ENCODE measurements around the gene SLC24A3. TPM values are rescaled to one million over a fixed set of nuclear protein-coding genes. Genes with fewer than 3 reads are reported as not detected.

The SLC24A3 gene
- total RNA-seq, 1 donor from 2014 or later = 0.21 TPM

DNA sequence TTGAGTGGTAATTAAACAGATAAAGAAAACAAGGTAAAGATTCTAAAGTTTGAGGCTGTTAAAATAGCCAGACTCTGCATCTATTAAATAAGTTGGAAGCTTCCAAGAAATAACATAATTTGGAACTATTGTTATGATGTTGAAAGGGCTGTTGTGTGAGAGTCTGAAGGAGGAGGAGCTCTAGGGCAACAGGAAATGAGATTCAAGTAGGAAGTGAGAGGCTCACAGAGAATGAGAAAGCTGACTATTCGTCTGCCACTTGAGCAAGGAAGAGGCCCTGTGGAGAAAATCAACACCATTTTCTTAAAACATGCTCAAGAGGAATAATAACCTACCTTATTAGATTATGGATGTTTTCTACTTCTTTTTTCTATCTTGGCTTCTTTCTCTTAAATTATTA lies 185.2 kb downstream of the SLC24A3 start:
- Mint-ChIP-seq H3K27me3 (ENCODE audit: insufficient read depth, low read depth) (no peaks in the 10 kb centered on the region), H3K36me3 (no peaks in the 10 kb centered on the region), H3K27ac (no peak overlapping the region), H3K4me1 (no peaks in the 10 kb centered on the region), H3K4me3 (no peak overlapping the region), H3K9me3 (peaks cover 7% of the 10 kb centered on the region)
- Histone ChIP-seq H3K9me3 (ENCODE audit: low read depth) (peaks cover 8% of the 10 kb centered on the region), H4K20me1 (ENCODE audit: low read depth) (no peaks in the 10 kb centered on the region), H3K27me3 (no peaks in the 10 kb centered on the region), H2AFZ (replicated peaks) (no peak overlapping the region), H3K4me1 (no peaks in the 10 kb centered on the region), H3K79me2 (ENCODE audit: low read depth) (no peaks in the 10 kb centered on the region), H3K4me3 (no peak overlapping the region), H3K36me3 (no peaks in the 10 kb centered on the region), H3F3A (ENCODE audit: low read depth) (no peaks in the 10 kb centered on the region), H3K4me2 (no peak overlapping the region), H3K27ac (no peak overlapping the region), H3K9ac (no peak overlapping the region)
- no peak for DNase-seq (ENCODE audit: low spot score)
- TF ChIP-seq, protein P1, sequence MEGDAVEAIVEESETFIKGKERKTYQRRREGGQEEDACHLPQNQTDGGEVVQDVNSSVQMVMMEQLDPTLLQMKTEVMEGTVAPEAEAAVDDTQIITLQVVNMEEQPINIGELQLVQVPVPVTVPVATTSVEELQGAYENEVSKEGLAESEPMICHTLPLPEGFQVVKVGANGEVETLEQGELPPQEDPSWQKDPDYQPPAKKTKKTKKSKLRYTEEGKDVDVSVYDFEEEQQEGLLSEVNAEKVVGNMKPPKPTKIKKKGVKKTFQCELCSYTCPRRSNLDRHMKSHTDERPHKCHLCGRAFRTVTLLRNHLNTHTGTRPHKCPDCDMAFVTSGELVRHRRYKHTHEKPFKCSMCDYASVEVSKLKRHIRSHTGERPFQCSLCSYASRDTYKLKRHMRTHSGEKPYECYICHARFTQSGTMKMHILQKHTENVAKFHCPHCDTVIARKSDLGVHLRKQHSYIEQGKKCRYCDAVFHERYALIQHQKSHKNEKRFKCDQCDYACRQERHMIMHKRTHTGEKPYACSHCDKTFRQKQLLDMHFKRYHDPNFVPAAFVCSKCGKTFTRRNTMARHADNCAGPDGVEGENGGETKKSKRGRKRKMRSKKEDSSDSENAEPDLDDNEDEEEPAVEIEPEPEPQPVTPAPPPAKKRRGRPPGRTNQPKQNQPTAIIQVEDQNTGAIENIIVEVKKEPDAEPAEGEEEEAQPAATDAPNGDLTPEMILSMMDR (IDR thresholded peaks at IDR 0.05) = no peak
- TF ChIP-seq EZH2phosphoT487 (IDR thresholded peaks at IDR 0.05) (no peak), EZH2 (IDR thresholded peaks at IDR 0.05) (no peak)

DNA sequence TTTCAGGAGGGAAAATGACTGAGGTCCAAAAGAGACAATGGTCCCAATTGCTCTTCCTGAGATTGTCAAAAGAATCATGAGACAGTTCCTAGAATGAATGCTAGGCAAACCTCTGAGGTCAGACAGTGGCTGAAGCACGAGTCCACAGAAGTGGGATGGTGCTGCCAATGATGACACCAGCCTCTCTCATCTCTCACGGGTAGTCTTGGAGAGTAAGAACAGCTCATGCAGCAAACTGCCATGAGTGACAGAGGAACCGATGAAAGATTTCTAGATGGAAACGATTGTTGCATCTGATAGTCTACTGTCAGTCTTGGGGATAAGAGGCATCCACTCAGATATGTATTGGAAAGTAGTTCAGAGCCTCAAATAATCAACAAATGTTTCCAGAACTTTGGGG lies 188.7 kb downstream of the SLC24A3 start:
- no peak for DNase-seq (ENCODE audit: low spot score)
- H3K27ac ChIP-seq = no peak overlapping the region
- H3F3A ChIP-seq (ENCODE audit: low read depth) = no peaks in the 10 kb centered on the region
- no peak overlapping the region for H3K27ac Mint-ChIP-seq
- no peaks in the 10 kb centered on the region for H3K4me1 ChIP-seq
- H3K9ac ChIP-seq = no peak overlapping the region
- no peak overlapping the region for H3K4me2 ChIP-seq
- H3K27me3 Mint-ChIP-seq (ENCODE audit: insufficient read depth, low read depth) = no peaks in the 10 kb centered on the region
- H3K4me1 Mint-ChIP-seq = no peaks in the 10 kb centered on the region
- no peak overlapping the region for H3K4me3 Mint-ChIP-seq
- H3K27me3 ChIP-seq = no peaks in the 10 kb centered on the region
- TF ChIP-seq EZH2phosphoT487 (IDR thresholded peaks at IDR 0.05) (no peak), EZH2 (IDR thresholded peaks at IDR 0.05) (no peak)
- TF ChIP-seq, protein P1 (IDR thresholded peaks at IDR 0.05) = no peak
- no peaks in the 10 kb centered on the region for H3K36me3 ChIP-seq
- H2AFZ ChIP-seq (replicated peaks) = no peak overlapping the region
- no peaks in the 10 kb centered on the region for H4K20me1 ChIP-seq (ENCODE audit: low read depth)
- no peaks in the 10 kb centered on the region for H3K36me3 Mint-ChIP-seq
- H3K79me2 ChIP-seq (ENCODE audit: low read depth) = no peaks in the 10 kb centered on the region
- peaks cover 8% of the 10 kb centered on the region for H3K9me3 ChIP-seq (ENCODE audit: low read depth)
- no peak overlapping the region for H3K4me3 ChIP-seq
- peaks cover 7% of the 10 kb centered on the region for H3K9me3 Mint-ChIP-seq

DNA sequence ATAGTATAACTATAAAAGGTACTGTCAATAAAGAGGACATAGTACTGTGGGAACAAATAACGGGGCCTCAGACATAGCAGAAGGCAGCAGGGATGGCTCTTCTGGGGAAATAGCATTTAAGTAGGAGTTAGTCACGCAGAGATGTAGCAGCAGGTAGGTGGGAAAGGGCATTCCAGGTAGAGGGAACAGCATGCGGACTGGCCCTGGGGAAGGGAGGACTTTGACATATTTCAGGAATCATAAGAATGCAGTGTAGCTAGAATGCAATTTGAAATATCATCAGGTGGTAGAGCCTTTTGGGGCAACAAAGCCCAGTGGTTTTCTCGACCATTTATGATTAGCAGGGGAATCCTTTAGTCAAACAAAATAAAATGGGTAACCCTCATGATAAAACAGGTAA lies 191.1 kb downstream of the SLC24A3 start:
- peaks cover 7% of the 10 kb centered on the region for H3K9me3 Mint-ChIP-seq
- Histone ChIP-seq H4K20me1 (ENCODE audit: low read depth) (no peaks in the 10 kb centered on the region), H3K9ac (no peak overlapping the region), H3K36me3 (no peaks in the 10 kb centered on the region), H3K27me3 (no peaks in the 10 kb centered on the region), H3F3A (ENCODE audit: low read depth) (no peaks in the 10 kb centered on the region), H3K27ac (no peak overlapping the region), H3K4me3 (no peak overlapping the region), H3K4me2 (no peak overlapping the region), H3K79me2 (ENCODE audit: low read depth) (no peaks in the 10 kb centered on the region), H2AFZ (replicated peaks) (no peak overlapping the region), H3K4me1 (no peaks in the 10 kb centered on the region), H3K9me3 (ENCODE audit: low read depth) (no peaks in the 10 kb centered on the region)
- no peak overlapping the region for H3K27ac Mint-ChIP-seq
- no peaks in the 10 kb centered on the region for H3K36me3 Mint-ChIP-seq
- no peak overlapping the region for H3K4me3 Mint-ChIP-seq
- DNase-seq (ENCODE audit: low spot score) = no peak
- TF ChIP-seq EZH2 (IDR thresholded peaks at IDR 0.05) (no peak), EZH2phosphoT487 (IDR thresholded peaks at IDR 0.05) (no peak)
- TF ChIP-seq, protein P1 (IDR thresholded peaks at IDR 0.05) = no peak
- H3K27me3 Mint-ChIP-seq (ENCODE audit: insufficient read depth, low read depth) = peaks cover 2% of the 10 kb centered on the region
- H3K4me1 Mint-ChIP-seq = no peaks in the 10 kb centered on the region
